Stimulated activated naive CD8-positive, alpha-beta T cell treated with anti-CD3 and anti-CD28 coated beads, Interleukin-15, amount 100 ng/mL, for 72 hours (primary cell): ENCODE data around the gene ERC2.

ENCODE experiments used
- ATAC-seq: fragments of 150-1000 bp; cut with Tn5 transposase; 2 replicates; pipeline ENCODE4 v1.10.0; 2021; ENCODE audit warnings: mild to moderate bottlenecking, moderate library complexity
- DNase-seq, 2 donors: peaks; one replicate each; pipeline ENCODE4 v3.0.0; 2021 to 2022
- H3K27ac Mint-ChIP-seq, 2 donors: one replicate each; pipeline ENCODE4 v1.8.0; 2022; ENCODE audit warnings: mild to moderate bottlenecking in 2 of 2, mixed read lengths in 2 of 2, moderate library complexity in 2 of 2
- H3K27me3 Mint-ChIP-seq: one replicate; pipeline ENCODE4 v1.8.0; 2022; ENCODE audit warnings: mixed read lengths
- H3K4me1 Mint-ChIP-seq: one replicate; pipeline ENCODE4 v1.8.0; 2022; ENCODE audit warnings: mild to moderate bottlenecking, mixed read lengths
- H3K4me3 Mint-ChIP-seq, 2 donors: one replicate each; pipeline ENCODE4 v1.8.0; 2022; ENCODE audit warnings: mild to moderate bottlenecking in 2 of 2, mixed read lengths in 2 of 2, moderate library complexity in 1 of 2
- H3K9me3 Mint-ChIP-seq, 2 donors: one replicate each; pipeline ENCODE4 v1.8.0; 2022; ENCODE audit warnings: mixed read lengths in 2 of 2

ERC2 gene

GRCh38 chr3:56408761-56409196 lies 59.5 kb downstream of the ERC2 start:
- H3K9me3 Mint-ChIP-seq = no peaks in the 10 kb centered on the region
- no peak overlapping the region for H3K27ac Mint-ChIP-seq
- no peak overlapping the region for H3K4me3 Mint-ChIP-seq
- H3K4me1 Mint-ChIP-seq = no peaks in the 10 kb centered on the region
- no peak for ATAC-seq
- peaks cover 63% of the 10 kb centered on the region for H3K27me3 Mint-ChIP-seq
- DNase-seq = no peak

GRCh38 chr3:56406826-56407515 lies 61.3 kb downstream of the ERC2 start:
- Mint-ChIP-seq H3K27ac (no peak overlapping the region), H3K4me3 (no peak overlapping the region), H3K4me1 (no peaks in the 10 kb centered on the region), H3K9me3 (peaks cover 1 to 5% of the 10 kb centered on the region in 2 donors), H3K27me3 (peaks cover 50% of the 10 kb centered on the region)
- DNase-seq = no peak
- ATAC-seq = no peak

- no peak overlapping the region for H3K4me3 Mint-ChIP-seq
- H3K27ac Mint-ChIP-seq = no peak overlapping the region
- DNase-seq (no peak), ATAC-seq (no peak)
- H3K9me3 Mint-ChIP-seq = peaks cover 4 to 11% of the 10 kb centered on the region in 2 donors
- H3K4me1 Mint-ChIP-seq = no peaks in the 10 kb centered on the region
- H3K27me3 Mint-ChIP-seq = peaks cover 38% of the 10 kb centered on the region
Measured at GRCh38 chr3:56404884-56405283, 63.4 kb downstream of the ERC2 start.

- Mint-ChIP-seq H3K27me3 (peaks cover 24% of the 10 kb centered on the region), H3K4me3 (no peak overlapping the region), H3K9me3 (peaks cover 4 to 11% of the 10 kb centered on the region in 2 donors), H3K4me1 (no peaks in the 10 kb centered on the region), H3K27ac (no peak overlapping the region)
- no peak for DNase-seq
- ATAC-seq = no peak
Measured at GRCh38 chr3:56398659-56399058, 69.6 kb downstream of the ERC2 start.

GRCh38 chr3:56397798-56398197 lies 70.5 kb downstream of the ERC2 start:
- peaks cover 4 to 11% of the 10 kb centered on the region in 2 donors for H3K9me3 Mint-ChIP-seq
- no peak for DNase-seq
- H3K4me1 Mint-ChIP-seq = no peaks in the 10 kb centered on the region
- peaks cover 32% of the 10 kb centered on the region for H3K27me3 Mint-ChIP-seq
- ATAC-seq = no peak
- no peak overlapping the region for H3K4me3 Mint-ChIP-seq
- H3K27ac Mint-ChIP-seq = no peak overlapping the region

GRCh38 chr3:56389183-56389830 lies 79.0 kb downstream of the ERC2 start:
- Mint-ChIP-seq H3K4me3 (no peak overlapping the region), H3K27me3 (peaks cover 22% of the 10 kb centered on the region), H3K27ac (no peak overlapping the region), H3K9me3 (peaks cover 0 to 10% of the 10 kb centered on the region in 2 donors), H3K4me1 (peaks cover 20% of the 10 kb centered on the region)
- ATAC-seq (peak; percentile 45), DNase-seq (no peak)

- ATAC-seq (no peak), DNase-seq (no peak)
- no peaks in the 10 kb centered on the region for H3K4me1 Mint-ChIP-seq
- no peak overlapping the region for H3K4me3 Mint-ChIP-seq
- no peak overlapping the region for H3K27ac Mint-ChIP-seq
- H3K27me3 Mint-ChIP-seq = peaks cover 6% of the 10 kb centered on the region
- H3K9me3 Mint-ChIP-seq = no peaks in the 10 kb centered on the region
Measured at GRCh38 chr3:56383092-56383491, 85.2 kb downstream of the ERC2 start.

GRCh38 chr3:56379723-56380287 lies 88.5 kb downstream of the ERC2 start:
- Mint-ChIP-seq H3K4me1 (no peaks in the 10 kb centered on the region), H3K27ac (no peak overlapping the region), H3K4me3 (no peak overlapping the region), H3K27me3 (peaks cover 19% of the 10 kb centered on the region), H3K9me3 (peaks cover 8 to 13% of the 10 kb centered on the region in 2 donors)
- ATAC-seq (no peak), DNase-seq (no peak)

- ATAC-seq (no peak), DNase-seq (no peak)
- H3K4me3 Mint-ChIP-seq = no peak overlapping the region
- no peak overlapping the region for H3K27ac Mint-ChIP-seq
- H3K4me1 Mint-ChIP-seq = no peaks in the 10 kb centered on the region
- H3K27me3 Mint-ChIP-seq = peaks cover 20% of the 10 kb centered on the region
- peaks cover 8 to 16% of the 10 kb centered on the region in 2 donors for H3K9me3 Mint-ChIP-seq
Measured at GRCh38 chr3:56375654-56376053, 92.6 kb downstream of the ERC2 start.

GRCh38 chr3:56373386-56373785 lies 94.9 kb downstream of the ERC2 start:
- Mint-ChIP-seq H3K27ac (no peak overlapping the region), H3K4me1 (no peaks in the 10 kb centered on the region), H3K27me3 (peaks cover 21% of the 10 kb centered on the region), H3K9me3 (peaks cover 8 to 16% of the 10 kb centered on the region in 2 donors), H3K4me3 (no peak overlapping the region)
- ATAC-seq (no peak), DNase-seq (no peak)

GRCh38 chr3:56370991-56371775 lies 97.1 kb downstream of the ERC2 start:
- peaks cover 7 to 16% of the 10 kb centered on the region in 2 donors for H3K9me3 Mint-ChIP-seq
- H3K27me3 Mint-ChIP-seq = peaks cover 21% of the 10 kb centered on the region
- H3K27ac Mint-ChIP-seq = no peak overlapping the region
- H3K4me3 Mint-ChIP-seq = no peak overlapping the region
- no peak for ATAC-seq
- no peaks in the 10 kb centered on the region for H3K4me1 Mint-ChIP-seq
- DNase-seq = no peak

GRCh38 chr3:56369914-56370313 lies 98.4 kb downstream of the ERC2 start:
- no peak for ATAC-seq
- Mint-ChIP-seq H3K27ac (no peak overlapping the region), H3K4me3 (no peak overlapping the region), H3K9me3 (peaks cover 0 to 4% of the 10 kb centered on the region in 2 donors), H3K4me1 (no peaks in the 10 kb centered on the region), H3K27me3 (peaks cover 10% of the 10 kb centered on the region)
- no peak for DNase-seq

- H3K4me1 Mint-ChIP-seq = no peaks in the 10 kb centered on the region
- no peaks in the 10 kb centered on the region for H3K9me3 Mint-ChIP-seq
- no peak overlapping the region for H3K27ac Mint-ChIP-seq
- peaks cover 8% of the 10 kb centered on the region for H3K27me3 Mint-ChIP-seq
- no peak for ATAC-seq
- DNase-seq = no peak
- no peak overlapping the region for H3K4me3 Mint-ChIP-seq
Measured at GRCh38 chr3:56368846-56369245, 99.4 kb downstream of the ERC2 start.

- no peak overlapping the region for H3K4me3 Mint-ChIP-seq
- no peak overlapping the region for H3K27ac Mint-ChIP-seq
- no peaks in the 10 kb centered on the region for H3K4me1 Mint-ChIP-seq
- no peaks in the 10 kb centered on the region for H3K9me3 Mint-ChIP-seq
- DNase-seq (no peak), ATAC-seq (no peak)
- peaks cover 13% of the 10 kb centered on the region for H3K27me3 Mint-ChIP-seq
Measured at GRCh38 chr3:56366641-56367162, 101.6 kb downstream of the ERC2 start.

GRCh38 chr3:56365905-56366640 lies 102.2 kb downstream of the ERC2 start:
- Mint-ChIP-seq H3K9me3 (no peaks in the 10 kb centered on the region), H3K27me3 (peaks cover 19% of the 10 kb centered on the region), H3K27ac (no peak overlapping the region), H3K4me3 (no peak overlapping the region), H3K4me1 (no peaks in the 10 kb centered on the region)
- DNase-seq = no peak
- no peak for ATAC-seq
